ENCODE data around the gene RBM25.
"Not testable (repeated sequence)": the region's sequence is repeated elsewhere in the genome, so short reads cannot be mapped to it uniquely, and the experiment has no call there.

The RBM25 gene

GRCh38 chr14:73105050-73105449 is 46.7 kb downstream of the RBM25 start:
- no peak for DNase-seq

- DNase-seq, result no peak
These were observed 47.4 kb downstream of the RBM25 start for GRCh38 chr14:73105727-73106126.

- no peak for DNase-seq
These were observed 57.8 kb downstream of the RBM25 start for GRCh38 chr14:73116079-73116665.

GRCh38 chr14:73124180-73124894 is 66.0 kb downstream of the RBM25 start:
- DNase-seq, result no peak

GRCh38 chr14:73125169-73125588 is 66.8 kb downstream of the RBM25 start:
- DNase-seq, result no peak

GRCh38 chr14:73125746-73126145 is 67.4 kb downstream of the RBM25 start:
- DNase-seq, result no peak

- no peak for DNase-seq
These were observed 75.5 kb downstream of the RBM25 start for GRCh38 chr14:73133795-73134194.

GRCh38 chr14:73136085-73136386 is 77.7 kb downstream of the RBM25 start:
- DNase-seq, result no peak

- DNase-seq, result peak; percentile 97
These were observed 78.3 kb downstream of the RBM25 start, which contains the start of gene PSEN1 for GRCh38 chr14:73136387-73137225. PSEN1 (plus strand) TSS chr14:73136507; CDS start chr14:73148020, 11,513 bp downstream.

- DNase-seq, result no peak
These were observed 82.5 kb downstream of the RBM25 start for GRCh38 chr14:73140811-73141323.

GRCh38 chr14:73142216-73142615 is 83.9 kb downstream of the RBM25 start:
- no peak for DNase-seq

- no peak for DNase-seq
These were observed 84.7 kb downstream of the RBM25 start for GRCh38 chr14:73143003-73143402.

- DNase-seq, result no peak
These were observed 85.3 kb downstream of the RBM25 start for GRCh38 chr14:73143617-73144016.

GRCh38 chr14:73145371-73145770 is 87.0 kb downstream of the RBM25 start:
- no peak for DNase-seq

- no peak for DNase-seq
These were observed 87.8 kb downstream of the RBM25 start for GRCh38 chr14:73146111-73146510.

- no peak for DNase-seq
These were observed 91.4 kb downstream of the RBM25 start for GRCh38 chr14:73149753-73150152.

GRCh38 chr14:73153272-73153671 is 94.9 kb downstream of the RBM25 start:
- DNase-seq, result no peak

GRCh38 chr14:73162251-73162650 is 103.9 kb downstream of the RBM25 start:
- DNase-seq, result no peak

- no peak for DNase-seq
These were observed 108.1 kb downstream of the RBM25 start for GRCh38 chr14:73166399-73166798.

- DNase-seq, result no peak
These were observed 109.4 kb downstream of the RBM25 start for GRCh38 chr14:73167727-73168126.

GRCh38 chr14:73168274-73168673 is 109.9 kb downstream of the RBM25 start:
- no peak for DNase-seq

- peak; percentile 3 for DNase-seq
These were observed 110.4 kb downstream of the RBM25 start for GRCh38 chr14:73168691-73169090.

GRCh38 chr14:73169855-73170254 is 111.5 kb downstream of the RBM25 start:
- not testable (repeated sequence) for DNase-seq

- no peak for DNase-seq
These were observed 112.4 kb downstream of the RBM25 start for GRCh38 chr14:73170686-73171085.
